ENCODE measurements around the gene SLC7A6OS. TPM values are rescaled to one million over a fixed set of nuclear protein-coding genes. Genes with fewer than 3 reads are reported as not detected.

Gene SLC7A6OS
- polyA plus RNA-seq, 1 donor (not counting 4 experiments of a cell fraction or from before 2014, with no cell fraction given): 12.6 TPM

DNA sequence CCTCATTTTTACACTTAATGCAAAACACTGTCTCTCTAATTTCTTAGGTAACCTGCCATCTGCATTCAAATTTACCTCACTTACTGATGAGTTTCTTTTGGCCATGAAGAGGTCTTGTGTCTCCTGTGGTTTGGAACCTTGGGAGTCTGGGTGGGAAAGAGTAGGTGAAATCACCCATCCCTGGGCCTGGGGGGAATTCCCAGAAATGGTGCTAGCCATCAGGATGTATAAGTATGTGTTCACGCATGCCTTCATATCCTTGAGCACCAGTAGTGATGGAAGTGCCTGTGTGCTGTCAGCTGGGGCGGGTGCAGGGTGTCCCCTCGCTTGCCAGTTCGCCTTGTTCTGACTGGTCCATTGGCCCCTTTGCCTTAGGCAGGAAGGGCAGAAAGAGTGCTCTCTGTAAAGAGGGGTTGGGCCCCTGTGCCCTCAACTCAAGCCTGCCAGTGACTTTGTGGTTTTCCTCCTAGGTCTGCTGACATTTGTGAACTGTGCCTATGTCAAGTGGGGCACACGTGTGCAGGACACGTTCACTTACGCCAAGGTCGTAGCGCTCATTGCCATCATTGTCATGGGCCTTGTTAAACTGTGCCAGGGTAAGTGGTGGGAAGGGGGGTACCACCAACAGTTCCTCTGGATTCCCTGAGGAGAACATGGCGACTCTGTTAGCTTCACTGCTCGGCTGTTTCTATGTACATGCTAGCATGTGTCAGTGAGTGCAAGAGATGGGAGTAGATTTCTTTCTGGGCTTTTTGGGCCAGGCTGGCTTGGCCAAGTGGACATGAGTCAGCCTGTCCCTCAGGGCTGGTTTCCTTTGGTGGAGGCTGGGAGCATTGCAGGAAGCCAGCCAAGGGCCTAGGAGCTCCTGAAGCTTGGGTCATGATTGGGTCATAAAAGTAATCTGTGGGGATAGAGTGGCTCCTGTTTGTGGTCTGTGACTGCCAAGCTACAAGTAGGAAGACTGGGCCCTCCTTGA, 23.2 kb downstream of the SLC7A6OS start:
- no peak overlapping the region for H3K9ac ChIP-seq (ENCODE audit: control insufficient read depth, extremely low read depth, insufficient read depth, low read length)
- FAIRE-seq: no peak
- dilution Hi-C loops (cut with MboI; ENCODE audit: extremely low pct_ligation_motif_present, low sequenced_read_pairs): no loop called here

DNA sequence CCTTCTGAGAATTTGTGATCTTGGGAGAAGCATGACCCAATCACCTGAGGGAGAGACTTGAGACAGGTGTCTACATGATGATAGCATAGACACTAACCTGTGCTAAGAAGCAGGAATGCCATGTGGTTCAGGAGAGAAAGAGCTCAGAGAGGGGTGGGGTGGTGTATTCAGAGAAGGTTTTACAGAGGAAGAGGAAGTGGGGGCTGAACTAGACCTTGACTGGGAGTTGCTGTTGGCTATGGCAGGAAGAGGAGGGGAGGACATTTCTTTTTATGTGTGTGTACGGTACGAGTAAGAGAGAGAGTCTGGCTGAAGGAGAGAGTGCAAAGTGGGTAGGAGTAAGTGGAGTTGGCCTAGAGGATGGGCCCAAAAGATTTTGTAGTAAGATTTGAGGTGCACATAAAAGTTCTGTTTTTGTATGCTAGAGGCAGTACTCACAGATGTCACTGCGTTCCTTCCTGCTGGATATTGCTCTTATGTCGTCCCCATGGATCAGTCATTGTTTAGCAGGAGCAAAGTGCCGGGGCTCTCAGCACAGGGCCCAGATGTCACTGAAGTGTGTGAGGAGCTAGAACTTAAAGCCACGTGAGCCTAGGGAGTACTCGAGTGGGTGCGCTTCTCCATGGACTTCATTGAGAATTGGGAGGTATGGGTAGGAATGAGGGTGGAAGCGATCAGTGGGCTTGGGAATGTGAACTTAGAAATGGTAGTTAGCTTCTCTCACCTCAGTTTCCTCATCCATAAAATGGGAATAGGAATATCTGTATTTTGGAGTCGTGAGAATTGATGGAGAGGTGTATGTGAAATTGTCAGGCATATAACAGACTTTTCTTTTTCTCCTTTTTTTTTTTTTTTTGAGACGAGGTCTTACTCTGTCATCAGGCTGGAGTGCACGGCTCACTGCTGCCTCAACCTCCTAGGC, 24.3 kb downstream of the SLC7A6OS start:
- Histone ChIP-seq H3K4me1 (ENCODE audit: control insufficient read depth, extremely low read depth, insufficient read depth, low read length) (peaks cover 11% of the 10 kb centered on the region), H3K27me3 (ENCODE audit: control insufficient read depth, extremely low read depth, insufficient read depth, low read length) (no peaks in the 10 kb centered on the region), H3K9me1 (ENCODE audit: control insufficient read depth, extremely low read depth, insufficient read depth, low read length) (peaks cover 3% of the 10 kb centered on the region), H3K9me3 (ENCODE audit: control insufficient read depth, low read depth, low read length) (no peaks in the 10 kb centered on the region), H3K4me3 (ENCODE audit: control insufficient read depth in 2 of 3, extremely low read depth in 1 of 3, insufficient read depth in 2 of 3, low read depth in 1 of 3, low read length in 3 of 3) (no peak overlapping the region), H4K20me1 (ENCODE audit: control insufficient read depth, extremely low read depth, insufficient read depth, low read length) (no peaks in the 10 kb centered on the region), H3K9ac (ENCODE audit: control insufficient read depth, extremely low read depth, insufficient read depth, low read length) (no peak overlapping the region), H3K4me2 (ENCODE audit: control insufficient read depth, extremely low read depth, insufficient read depth, low read depth, low read length) (no peak overlapping the region), H3K27ac (ENCODE audit: control insufficient read depth, insufficient read depth, low read length) (no peak overlapping the region), H3K79me2 (ENCODE audit: control insufficient read depth, insufficient read depth, low read length) (peaks cover 5% of the 10 kb centered on the region), H2AFZ (ENCODE audit: control insufficient read depth, low read length) (no peak overlapping the region), H3K36me3 (ENCODE audit: control insufficient read depth in 2 of 2, extremely low read depth in 1 of 2, insufficient read depth in 2 of 2, low read length in 2 of 2) (peaks cover 25 to 28% of the 10 kb centered on the region in 2 experiments)
- no peak for FAIRE-seq
- dilution Hi-C loops (cut with MboI; ENCODE audit: extremely low pct_ligation_motif_present, low sequenced_read_pairs): no loop called here
- TF ChIP-seq, protein P1, sequence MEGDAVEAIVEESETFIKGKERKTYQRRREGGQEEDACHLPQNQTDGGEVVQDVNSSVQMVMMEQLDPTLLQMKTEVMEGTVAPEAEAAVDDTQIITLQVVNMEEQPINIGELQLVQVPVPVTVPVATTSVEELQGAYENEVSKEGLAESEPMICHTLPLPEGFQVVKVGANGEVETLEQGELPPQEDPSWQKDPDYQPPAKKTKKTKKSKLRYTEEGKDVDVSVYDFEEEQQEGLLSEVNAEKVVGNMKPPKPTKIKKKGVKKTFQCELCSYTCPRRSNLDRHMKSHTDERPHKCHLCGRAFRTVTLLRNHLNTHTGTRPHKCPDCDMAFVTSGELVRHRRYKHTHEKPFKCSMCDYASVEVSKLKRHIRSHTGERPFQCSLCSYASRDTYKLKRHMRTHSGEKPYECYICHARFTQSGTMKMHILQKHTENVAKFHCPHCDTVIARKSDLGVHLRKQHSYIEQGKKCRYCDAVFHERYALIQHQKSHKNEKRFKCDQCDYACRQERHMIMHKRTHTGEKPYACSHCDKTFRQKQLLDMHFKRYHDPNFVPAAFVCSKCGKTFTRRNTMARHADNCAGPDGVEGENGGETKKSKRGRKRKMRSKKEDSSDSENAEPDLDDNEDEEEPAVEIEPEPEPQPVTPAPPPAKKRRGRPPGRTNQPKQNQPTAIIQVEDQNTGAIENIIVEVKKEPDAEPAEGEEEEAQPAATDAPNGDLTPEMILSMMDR (optimal IDR thresholded peaks at IDR 0.05 in 1 of 3, IDR thresholded peaks at IDR 0.05 in 1 of 3, conservative IDR thresholded peaks at IDR 0.05 in 1 of 3; ENCODE audit: extremely low read depth in 1 of 3, insufficient read depth in 2 of 3, low read length in 3 of 3): no peak
- TF ChIP-seq EZH2 (IDR thresholded peaks at IDR 0.05; ENCODE audit: low read length): no peak
- no peak for DNase-seq (ENCODE audit: low read depth, low spot score)

More for the DNA sequence above, 23.2 kb downstream of the SLC7A6OS start:
- peaks cover 3% of the 10 kb centered on the region for H3K9me1 ChIP-seq (ENCODE audit: control insufficient read depth, extremely low read depth, insufficient read depth, low read length)
- no peak for TF ChIP-seq EZH2 (IDR thresholded peaks at IDR 0.05; ENCODE audit: low read length)
- TF ChIP-seq, protein P1 (optimal IDR thresholded peaks at IDR 0.05 in 1 of 3, IDR thresholded peaks at IDR 0.05 in 1 of 3, conservative IDR thresholded peaks at IDR 0.05 in 1 of 3; ENCODE audit: extremely low read depth in 1 of 3, insufficient read depth in 2 of 3, low read length in 3 of 3): no peak
- H3K79me2 ChIP-seq (ENCODE audit: control insufficient read depth, insufficient read depth, low read length): peaks cover 5% of the 10 kb centered on the region
- peaks cover 29 to 35% of the 10 kb centered on the region in 2 experiments for H3K36me3 ChIP-seq (ENCODE audit: control insufficient read depth in 2 of 2, extremely low read depth in 1 of 2, insufficient read depth in 2 of 2, low read length in 2 of 2)
- H3K9me3 ChIP-seq (ENCODE audit: control insufficient read depth, low read depth, low read length): no peaks in the 10 kb centered on the region
- H3K27ac ChIP-seq (ENCODE audit: control insufficient read depth, insufficient read depth, low read length): no peak overlapping the region
- no peak overlapping the region for H2AFZ ChIP-seq (ENCODE audit: control insufficient read depth, low read length)
- H3K4me1 ChIP-seq (ENCODE audit: control insufficient read depth, extremely low read depth, insufficient read depth, low read length): peaks cover 11% of the 10 kb centered on the region
- no peak for DNase-seq (ENCODE audit: low read depth, low spot score)
- no peak overlapping the region for H3K4me3 ChIP-seq (ENCODE audit: control insufficient read depth in 2 of 3, extremely low read depth in 1 of 3, insufficient read depth in 2 of 3, low read depth in 1 of 3, low read length in 3 of 3)
- no peaks in the 10 kb centered on the region for H4K20me1 ChIP-seq (ENCODE audit: control insufficient read depth, extremely low read depth, insufficient read depth, low read length)
- no peak overlapping the region for H3K4me2 ChIP-seq (ENCODE audit: control insufficient read depth, extremely low read depth, insufficient read depth, low read depth, low read length)
- H3K27me3 ChIP-seq (ENCODE audit: control insufficient read depth, extremely low read depth, insufficient read depth, low read length): no peaks in the 10 kb centered on the region
